NCI-H1930 (cell line): Measurements from ENCODE around the gene CDK14.
"Not testable (repeated sequence)": the region's sequence is repeated elsewhere in the genome, so short reads cannot be mapped to it uniquely, and the experiment has no call there.

Source experiments
- DNase-seq, 2 experiments: peaks; one replicate each; lab custom pipeline; 2025; lab: John Stamatoyannopoulos, UW

Gene CDK14

GRCh38 chr7:90719155-90719554 lies 123.0 kb downstream of the CDK14 start:
- DNase-seq: no peak

- no peak for DNase-seq
Observed at GRCh38 chr7:90720984-90721760, 125.1 kb downstream of the CDK14 start.

GRCh38 chr7:90721869-90722431 lies 125.8 kb downstream of the CDK14 start:
- no peak for DNase-seq

DNA sequence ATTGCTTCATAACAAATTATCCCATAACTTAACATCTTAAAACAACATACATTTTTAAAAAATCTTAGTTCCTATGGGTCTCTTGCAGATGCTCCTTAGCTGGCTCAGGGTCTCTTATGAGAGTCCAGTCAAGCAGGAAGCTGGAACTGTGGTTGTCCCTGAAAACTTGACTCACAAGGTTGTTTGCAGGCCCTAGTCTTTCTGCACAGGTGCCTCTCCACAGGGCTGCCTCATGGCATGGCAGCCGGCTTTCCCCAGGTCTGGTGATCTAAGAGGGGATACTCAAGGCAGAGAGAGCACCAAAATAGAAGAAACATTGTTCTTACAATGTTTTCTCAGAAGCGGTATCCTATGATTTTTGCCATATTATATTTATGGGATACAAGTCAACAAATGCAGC lies 127.1 kb downstream of the CDK14 start:
- DNase-seq: no peak

DNA sequence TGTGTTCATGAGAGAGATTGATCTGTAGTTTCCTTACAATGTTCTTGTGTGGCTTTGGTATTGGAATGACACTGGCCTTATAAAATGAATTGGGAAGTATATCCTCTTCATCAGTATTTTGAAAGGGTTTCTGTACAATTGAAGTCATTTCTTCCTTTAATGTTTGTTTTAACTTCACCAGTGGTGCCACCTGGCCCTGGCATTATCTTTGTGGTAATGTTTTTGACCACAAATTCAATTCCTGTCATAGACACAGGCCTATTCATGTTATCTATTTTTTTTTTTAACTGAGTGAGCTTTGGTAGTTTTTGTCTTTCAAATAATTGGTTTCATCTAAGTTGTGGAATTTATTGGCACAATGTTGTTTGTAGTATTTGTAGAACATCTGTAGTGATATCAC lies 127.7 kb downstream of the CDK14 start:
- no peak for DNase-seq

DNA sequence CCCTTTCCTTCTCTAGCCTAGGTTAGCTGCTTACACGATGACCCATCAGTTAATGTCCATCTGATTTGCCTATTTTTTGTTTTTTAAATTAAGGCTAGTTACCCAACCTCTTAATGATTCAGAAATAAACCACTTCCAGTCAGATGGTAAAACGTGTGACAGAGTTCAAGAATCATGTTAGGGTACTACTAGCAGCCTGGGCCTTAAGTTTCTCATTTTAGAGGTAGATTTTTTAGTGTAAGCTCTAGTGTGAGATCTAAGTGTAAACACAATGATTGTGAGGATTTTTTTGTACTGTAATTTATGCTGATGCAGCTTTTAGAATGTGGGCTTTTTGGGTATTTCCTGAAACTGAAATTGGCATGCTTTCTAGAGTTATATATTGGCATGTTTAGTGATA lies 130.0 kb downstream of the CDK14 start:
- no peak for DNase-seq

GRCh38 chr7:90726623-90727022 lies 130.5 kb downstream of the CDK14 start:
- DNase-seq: no peak

DNA sequence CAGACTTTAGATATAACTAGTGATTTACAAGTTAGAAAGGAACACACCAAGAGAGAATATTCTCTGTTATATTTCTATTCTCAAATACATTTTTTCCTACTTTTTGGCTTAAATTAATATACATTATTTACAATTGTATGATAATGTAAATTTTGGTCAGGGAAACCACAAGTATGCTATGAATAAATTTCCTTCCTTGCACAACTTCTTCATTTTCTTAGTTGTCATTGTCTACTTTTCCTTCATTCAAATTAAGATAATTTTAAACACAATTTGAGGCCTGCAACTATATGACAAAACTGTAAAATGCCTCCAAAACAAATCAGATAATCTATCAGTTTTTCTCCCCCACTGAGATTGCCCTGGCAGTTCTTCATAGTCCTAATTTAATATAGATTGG lies 131.3 kb downstream of the CDK14 start:
- no peak for DNase-seq

DNA sequence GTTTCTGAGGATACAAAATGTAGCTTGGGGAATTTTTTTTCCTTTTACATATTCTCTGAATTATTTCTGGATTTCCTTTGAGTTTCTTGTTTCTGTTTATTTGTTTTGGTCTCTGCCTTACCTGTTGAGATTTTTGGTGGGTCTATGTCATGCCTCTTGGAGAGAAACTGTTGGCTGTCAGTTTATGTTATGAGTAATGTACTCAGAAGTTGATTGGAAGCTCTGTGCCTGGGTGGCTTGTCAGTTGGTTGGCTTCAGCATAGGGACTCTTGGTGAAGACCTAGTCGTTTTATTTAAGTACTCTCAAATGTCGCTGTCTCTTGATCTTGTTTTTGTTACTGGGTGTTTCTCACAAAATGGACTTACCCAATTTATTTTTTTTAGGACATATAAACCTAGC lies 132.4 kb downstream of the CDK14 start:
- no peak for DNase-seq

- not testable (repeated sequence) for DNase-seq
Observed at GRCh38 chr7:90735611-90736280, 139.6 kb downstream of the CDK14 start.

GRCh38 chr7:90736316-90736715 lies 140.2 kb downstream of the CDK14 start:
- DNase-seq: no peak

DNA sequence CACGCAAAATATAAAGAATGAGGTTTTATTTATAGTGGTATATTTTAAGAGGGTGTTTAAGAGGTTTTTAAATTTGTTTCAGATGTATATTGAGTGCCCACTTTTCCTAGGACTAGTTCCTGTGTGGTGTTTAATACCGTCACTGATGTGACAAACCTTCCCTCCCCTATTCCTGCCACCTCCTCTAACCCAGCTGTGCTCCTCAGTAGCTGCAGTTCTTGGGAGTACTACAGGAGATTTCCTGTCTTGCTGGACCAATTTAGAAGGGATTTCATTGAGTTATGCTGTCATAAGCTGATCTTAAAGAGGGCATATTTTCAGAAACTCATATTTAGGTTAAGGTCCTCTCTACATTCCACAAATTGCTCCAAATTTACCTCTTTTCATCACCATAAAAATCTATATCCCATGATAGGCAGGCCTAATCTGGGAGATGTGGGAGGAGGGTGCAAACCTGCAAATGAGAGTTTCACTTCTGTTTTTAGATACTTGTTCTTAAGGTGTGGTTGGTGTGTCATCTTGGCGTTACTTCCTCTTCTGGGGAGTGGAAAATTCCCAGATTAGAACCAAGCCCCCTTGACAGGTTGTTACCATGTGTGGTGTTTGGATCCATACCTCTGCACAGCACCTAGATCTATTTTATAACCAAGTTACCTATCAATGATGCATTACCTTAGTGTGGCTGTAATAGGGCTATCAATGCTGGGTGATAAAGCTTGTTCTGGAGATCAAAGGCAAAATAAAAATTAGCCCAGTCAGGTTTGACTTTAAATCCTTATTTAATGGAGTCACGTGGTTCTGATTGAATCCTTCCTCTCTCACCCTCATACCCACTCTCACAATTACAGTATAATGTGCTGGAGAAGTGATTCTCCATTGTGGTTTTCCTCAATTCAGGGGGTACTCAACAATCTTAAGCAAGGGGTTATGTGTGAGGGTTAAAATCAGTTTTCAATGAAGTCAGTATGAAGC lies 141.1 kb downstream of the CDK14 start:
- DNase-seq: no peak

DNA sequence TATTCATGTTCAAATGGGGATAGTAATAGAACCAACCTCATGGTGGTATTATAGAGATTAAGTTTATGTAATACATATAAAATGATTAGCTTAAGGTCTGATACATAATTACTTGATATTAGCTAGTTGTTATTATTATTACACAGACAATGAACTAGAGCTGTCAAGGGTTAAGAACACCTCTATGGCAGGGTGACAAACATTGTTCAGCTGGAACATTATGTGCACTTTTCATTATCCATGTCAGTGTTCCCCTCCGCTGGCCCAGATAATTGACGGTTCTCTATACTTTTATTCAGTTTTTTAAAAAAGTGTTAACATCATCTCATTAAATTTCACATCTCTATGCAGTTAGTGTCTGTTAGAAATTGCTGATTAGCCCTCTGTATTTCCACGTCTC lies 142.1 kb downstream of the CDK14 start:
- peak in 1 of 2 experiments; percentile 13 for DNase-seq

DNA sequence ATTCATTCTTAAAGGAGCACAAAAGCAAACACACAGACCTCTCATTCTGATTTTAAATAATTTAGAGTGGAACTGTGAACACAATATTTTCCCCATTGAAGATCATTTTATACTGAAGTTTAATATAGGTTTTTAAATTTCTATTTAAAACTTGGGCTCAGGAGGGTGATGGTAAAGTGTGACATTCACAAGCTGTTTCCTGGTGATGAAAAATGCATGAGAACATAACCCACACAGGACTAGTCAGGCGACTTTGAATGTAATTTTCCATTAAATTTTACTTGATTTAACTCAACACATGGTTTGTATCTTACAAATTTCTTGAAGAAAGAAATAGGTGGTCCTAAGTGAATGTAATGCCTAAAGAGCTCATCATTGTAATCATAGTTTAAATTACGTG lies 143.6 kb downstream of the CDK14 start:
- no peak for DNase-seq

DNA sequence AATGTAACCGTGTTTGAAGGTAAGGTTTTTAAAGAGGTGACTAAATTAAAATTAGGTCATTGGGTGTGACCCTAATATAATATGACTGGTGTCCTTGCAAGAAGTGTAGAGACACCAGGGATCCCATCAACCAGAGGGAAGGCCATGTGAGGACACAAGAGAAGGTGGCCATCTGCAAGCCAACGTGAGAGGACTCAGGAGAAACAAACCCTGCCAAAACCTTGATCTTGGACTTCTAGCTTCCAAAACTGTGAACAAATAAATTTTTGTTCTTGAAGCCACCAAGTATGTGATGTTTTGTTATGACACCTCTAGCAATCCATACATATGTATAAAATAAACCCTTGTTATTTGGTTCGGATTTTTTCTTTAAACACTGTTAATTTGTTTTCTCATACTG lies 144.3 kb downstream of the CDK14 start:
- DNase-seq: no peak

GRCh38 chr7:90743626-90744025 lies 147.5 kb downstream of the CDK14 start:
- no peak for DNase-seq

GRCh38 chr7:90747516-90747915 lies 151.4 kb downstream of the CDK14 start:
- no peak for DNase-seq

GRCh38 chr7:90749262-90749661 lies 153.1 kb downstream of the CDK14 start:
- DNase-seq: no peak

GRCh38 chr7:90749774-90750173 lies 153.7 kb downstream of the CDK14 start:
- no peak for DNase-seq

- DNase-seq: no peak
Observed at GRCh38 chr7:90751595-90751994, 155.5 kb downstream of the CDK14 start.

GRCh38 chr7:90752051-90752450 lies 155.9 kb downstream of the CDK14 start:
- DNase-seq: no peak

DNA sequence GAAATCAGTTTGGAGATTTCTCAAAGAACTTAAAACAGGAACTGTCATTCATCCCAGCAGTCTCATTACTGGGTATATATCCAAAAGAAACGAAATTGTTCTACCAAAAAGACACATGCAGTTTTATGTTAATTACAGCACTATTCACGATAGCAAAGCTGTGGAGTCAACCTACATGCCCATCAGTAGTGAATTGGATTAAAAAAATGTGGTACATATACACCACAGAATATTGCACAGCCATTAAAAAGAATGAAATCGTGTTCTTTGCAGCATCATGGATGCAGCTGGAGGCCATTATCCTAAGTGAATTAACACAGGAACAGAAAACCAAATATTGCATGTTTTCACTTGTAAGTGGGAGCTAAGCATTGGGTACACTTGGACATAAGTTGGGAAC lies 158.9 kb downstream of the CDK14 start:
- no peak for DNase-seq
